HepG2 (cell line): Measurements from ENCODE around the gene THBS4. TPM values are rescaled to one million over a fixed set of nuclear protein-coding genes. Genes with fewer than 3 reads are reported as not detected.

ENCODE experiments used
- ATAC-seq: fragments of 200-7000 bp; cut with Tn5 transposase; 3 replicates; pipeline ENCODE4 v1.9.1; 2020; ENCODE audit warnings: mild to moderate bottlenecking, moderate library complexity
- BruUV-seq: library from RNA; stranded (reverse); fragments of 400-500 nt; replicated peaks from 2 replicates; lab custom pipeline; 2021; lab: Mats Ljungman, UMichigan
- CTCF ChIA-PET: fragments of 300-600 bp; formaldehyde crosslinking; extraction: SDS; loops from one replicate; lab custom pipeline; 2021; ENCODE audit warnings: low total read pairs, inconsistent platforms, low intra/inter-chr PET ratio; lab: Yijun Ruan, JAX
- POLR2A ChIA-PET: fragments of 350-600 bp; sonication (Branson Sonifier 250); formaldehyde crosslinking; loops from one replicate; lab custom pipeline; 2020; ENCODE audit warnings: antibody characterized with exemption, inconsistent platforms; lab: Yijun Ruan, JAX
- DNase-seq: peaks from one replicate; pipeline ENCODE4 v3.0.0-alpha.2; 2015; ENCODE audit warnings: low spot score
- FAIRE-seq: peaks from 3 replicates; lab custom pipeline; 2011; peaks lifted over from hg19 to GRCh38; lab: Jason Lieb, UNC
- H2AFZ ChIP-seq: one replicate; pipeline ENCODE4 v1.6.1; 2011; ENCODE audit warnings: low read length, inconsistent platforms
- H3K27ac ChIP-seq: fragments of 300-600 bp; 3 replicates; pipeline ENCODE4 v1.8.0; 2011; ENCODE audit warnings: mixed run types, mild to moderate bottlenecking, mixed read lengths, low read length, inconsistent platforms; ENCODE audit not compliant: insufficient read depth; ENCODE audit errors: extremely low read length
- H3K27me3 ChIP-seq, 2 experiments: fragments of 200-600 bp in 1 of 2; 2 replicates in 1 of 2; 3 replicates in 1 of 2; pipeline versions ENCODE4 v1.6.0 to v1.8.0; 2011; ENCODE audit warnings: low read length in 2 of 2, mild to moderate bottlenecking in 2 of 2, moderate library complexity in 2 of 2, inconsistent platforms in 1 of 2; ENCODE audit not compliant: insufficient read depth in 2 of 2, control insufficient read depth in 1 of 2
- H3K36me3 ChIP-seq, 2 experiments: fragments of 200-600 bp in 1 of 2; replicated peaks in 1 of 2; 2 replicates in 1 of 2; 3 replicates in 1 of 2; pipeline versions ENCODE4 v1.5.1 to v1.8.0; 2011; ENCODE audit warnings: low read length in 2 of 2, inconsistent platforms in 1 of 2; ENCODE audit not compliant: insufficient read depth in 2 of 2, control insufficient read depth in 1 of 2
- H3K4me1 ChIP-seq: 2 replicates; pipeline ENCODE4 v1.5.1; 2012; ENCODE audit warnings: low read length, inconsistent platforms; ENCODE audit not compliant: insufficient read depth
- H3K4me2 ChIP-seq: 2 replicates; pipeline ENCODE4 v1.6.0; 2011; ENCODE audit warnings: low read depth, low read length, inconsistent platforms
- H3K4me3 ChIP-seq, 3 experiments: fragments of 200-600 bp in 1 of 3; sonication (generic), shearing (Covaris generic) in 1 of 3; replicated peaks in 1 of 3; 2 replicates each; pipeline ENCODE4 v1.5.1; 2011 to 2016; ENCODE audit warnings: low read length in 3 of 3, inconsistent platforms in 2 of 3, low read depth in 2 of 3, mild to moderate bottlenecking in 2 of 3, control low read depth in 1 of 3, mixed read lengths in 1 of 3; ENCODE audit not compliant: insufficient read depth in 1 of 3
- H3K79me2 ChIP-seq: one replicate; pipeline ENCODE4 v1.6.1; 2011; ENCODE audit warnings: low read length, inconsistent platforms; ENCODE audit not compliant: insufficient read depth
- H3K9ac ChIP-seq: 2 replicates; pipeline ENCODE4 v1.6.0; 2011; ENCODE audit warnings: mild to moderate bottlenecking, low read depth, low read length, inconsistent platforms; ENCODE audit not compliant: insufficient read depth
- H3K9me3 ChIP-seq: 2 replicates; pipeline ENCODE4 v1.5.1; 2012; ENCODE audit warnings: mild to moderate bottlenecking, low read length
- H4K20me1 ChIP-seq: 2 replicates; pipeline ENCODE4 v1.6.0; 2011; ENCODE audit warnings: inconsistent platforms, mild to moderate bottlenecking, low read length, moderate library complexity; ENCODE audit not compliant: insufficient read depth
- ATF1 ChIP-seq: IDR thresholded peaks from 2 replicates; pipeline ENCODE4 v1.6.1; 2016; ENCODE audit warnings: mild to moderate bottlenecking, control low read depth
- BORCS8-MEF2B ChIP-seq: sonication (generic); formaldehyde crosslinking; IDR thresholded peaks from 2 replicates; pipeline ENCODE4 v1.8.0; 2022; ENCODE audit warnings: mild to moderate bottlenecking, missing genetic modification reagents
- CHCHD3 ChIP-seq: sonication (generic); formaldehyde crosslinking; IDR thresholded peaks from 2 replicates; pipeline ENCODE4 v1.8.0; 2022; ENCODE audit warnings: mild to moderate bottlenecking, missing genetic modification reagents, moderate library complexity
- FOXC1 ChIP-seq: sonication (generic); formaldehyde crosslinking; IDR thresholded peaks from 2 replicates; pipeline ENCODE4 v1.8.0; 2022; ENCODE audit warnings: mild to moderate bottlenecking, missing genetic modification reagents, borderline replicate concordance
- HCFC1 ChIP-seq: fragments of 150-350 bp; IDR thresholded peaks from 2 replicates; pipeline ENCODE4 v1.6.1; 2014; ENCODE audit warnings: low read depth, low read length
- IRF1 ChIP-seq: sonication (generic); formaldehyde crosslinking; IDR thresholded peaks from 2 replicates; pipeline ENCODE4 v1.4.0; 2020; ENCODE audit warnings: low read depth, mild to moderate bottlenecking, missing genetic modification reagents
- IRX3 ChIP-seq: sonication (generic); formaldehyde crosslinking; IDR thresholded peaks from 2 replicates; pipeline ENCODE4 v1.8.1; 2023; ENCODE audit warnings: mild to moderate bottlenecking, low read depth, missing genetic modification reagents, borderline replicate concordance
- KDM3A ChIP-seq: IDR thresholded peaks from 2 replicates; pipeline ENCODE4 v1.6.1; 2018; ENCODE audit warnings: low read depth, missing compliant biosample characterization
- MTA3 ChIP-seq: sonication (generic); formaldehyde crosslinking; IDR thresholded peaks from 2 replicates; pipeline ENCODE4 v1.4.0; 2020; ENCODE audit warnings: missing genetic modification reagents
- PREB ChIP-seq: sonication (generic); formaldehyde crosslinking; IDR thresholded peaks from 2 replicates; pipeline ENCODE4 v1.4.0; 2020; ENCODE audit warnings: missing genetic modification reagents
- SALL2 ChIP-seq: sonication (generic); formaldehyde crosslinking; IDR thresholded peaks from 2 replicates; pipeline ENCODE4 v1.8.1; 2023; ENCODE audit warnings: mild to moderate bottlenecking, missing genetic modification reagents, inconsistent platforms
- THRA ChIP-seq: sonication (generic); formaldehyde crosslinking; IDR thresholded peaks from 2 replicates; pipeline ENCODE4 v1.4.0; 2020; ENCODE audit warnings: missing genetic modification reagents, borderline replicate concordance
- ZBTB7A ChIP-seq: sonication (generic); formaldehyde crosslinking; IDR thresholded peaks from 2 replicates; pipeline ENCODE4 v1.8.0; 2022; ENCODE audit warnings: mild to moderate bottlenecking, missing genetic modification reagents
- ZNF280B ChIP-seq: sonication (generic); formaldehyde crosslinking; IDR thresholded peaks from 2 replicates; pipeline ENCODE4 v1.5.0; 2020; ENCODE audit warnings: missing genetic modification reagents, mild to moderate bottlenecking, borderline replicate concordance
- ZNF556 ChIP-seq: sonication (generic); formaldehyde crosslinking; IDR thresholded peaks from 2 replicates; pipeline ENCODE4 v1.4.0; 2020; ENCODE audit warnings: mild to moderate bottlenecking, missing genetic modification reagents, borderline replicate concordance
- WGBS: methylation state at CpG from one replicate; pipeline ENCODE4 v1.1.6; 2017; ENCODE audit warnings: low lambda C conversion rate; 5-methylcytosine and 5-hydroxymethylcytosine counted together
- in situ Hi-C: cut with HindIII; loops from 2 replicates; pipeline ENCODE4 v1.10.0; 2017; ENCODE audit warnings: low pct_unique_long_range_greater_than_20kb; ENCODE audit not compliant: extremely low pct_ligation_motif_present
- intact Hi-C: fragments of 100-400 bp; cut with micrococcal nuclease; formaldehyde crosslinking; loops from one replicate; pipeline ENCODE4 v1.10.0; 2022; ENCODE audit not compliant: unreplicated experiment
- polyA plus RNA-seq, 8 experiments: library from polyadenylated mRNA; depleted of rRNA in 3 of 8; stranded (reverse) in 7 of 8; unstranded in 1 of 8; fragments of >200 nt; fragmentation: Illumina TruSeq in 4 of 8; extraction: Trizol in 4 of 8; gene quantifications; 2 replicates each; pipeline versions ENCODE4 v1.2.1 to v1.2.3, GENCODE V29; 2011 to 2016; ENCODE audit warnings: low read depth in 4 of 8, missing spikeins in 1 of 8, mixed read lengths in 1 of 8; ENCODE audit not compliant: insufficient read depth in 1 of 8
- total RNA-seq, 5 experiments: library from RNA; depleted of rRNA; stranded (reverse); fragments of >200 nt; fragmentation: Illumina TruSeq; extraction: Trizol; gene quantifications; 2 replicates each; pipeline ENCODE4 v1.2.3, GENCODE V29; 2016; ENCODE audit warnings: low read depth in 1 of 5

Gene THBS4
- total and polyA plus RNA-seq, 2 of the 13 experiments (the other 11 are each of a cell fraction or from before 2014, with no cell fraction given): 0.60 to 1.2 TPM

- no peak for ATAC-seq
- H3K4me1 ChIP-seq: peaks cover 7% of the 10 kb centered on the region; the same call in 1 of the 2 replicates
- CTCF ChIA-PET: no interaction called here
- H4K20me1 ChIP-seq: no peaks in the 10 kb centered on the region
- TF ChIP-seq KDM3A: no peak
- TF ChIP-seq ZNF556 (CRISPR knock-in tag): no peak
- TF ChIP-seq IRX3 (CRISPR knock-in tag): no peak
- no peak for TF ChIP-seq IRF1 (CRISPR knock-in tag)
- TF ChIP-seq THRA (CRISPR knock-in tag): no peak
- no peak for TF ChIP-seq SALL2 (CRISPR knock-in tag)
- no peak for TF ChIP-seq ZBTB7A
- no peak for TF ChIP-seq ATF1
- no peak for TF ChIP-seq BORCS8-MEF2B (CRISPR knock-in tag)
- TF ChIP-seq PREB (CRISPR knock-in tag): no peak
- TF ChIP-seq HCFC1: no peak
- TF ChIP-seq CHCHD3 (CRISPR knock-in tag): no peak
- TF ChIP-seq ZNF280B (CRISPR knock-in tag): no peak
- no peak for TF ChIP-seq MTA3 (CRISPR knock-in tag)
- no peak for TF ChIP-seq FOXC1 (CRISPR knock-in tag)
- TF ChIP-seq, all 625 proteins: peak for 0
- no peak for FAIRE-seq
- no peak for DNase-seq
- Histone ChIP-seq H3K4me2 (no peak overlapping the region), H3K9me3 (no peaks in the 10 kb centered on the region), H3K36me3 (no peaks in the 10 kb centered on the region), H3K27ac (no peak overlapping the region), H3K79me2 (no peaks in the 10 kb centered on the region), H2AFZ (no peak overlapping the region), H3K4me3 (no peak overlapping the region), H3K27me3 (no peaks in the 10 kb centered on the region), H3K9ac (no peak overlapping the region)
- in situ Hi-C loops (no loop called here), intact Hi-C loops (no loop called here)
- POLR2A ChIA-PET: no interaction called here
- no TSS peak for BruUV-seq
- 18% methylated on average over 2 of the region's 2 CpGs for WGBS
Observed at GRCh38 chr5:80025069-80025468, 10.1 kb upstream of the THBS4 start.
